Liver (tissue), 3 donors: ENCODE measurements around the gene WDR1.

Experiments used
- ATF3 ChIP-seq: IDR thresholded peaks from 2 replicates; pipeline ENCODE4 v1.6.1; 2016; ENCODE audit warnings: antibody characterized with exemption
- CTCF ChIP-seq: fragments of 150-350 bp; IDR thresholded peaks from 2 replicates; pipeline ENCODE4 v1.5.1; 2017; ENCODE audit warnings: improper control_type of control experiment, low read depth, low read length; ENCODE audit not compliant: missing input control
- EGR1 ChIP-seq, 2 donors: IDR thresholded peaks; 2 replicates each; pipeline ENCODE4 v1.6.1; 2016 to 2018; ENCODE audit warnings: antibody characterized with exemption in 2 of 2, low read depth in 2 of 2
- GABPA ChIP-seq, 2 donors: IDR thresholded peaks in 1 of 2; conservative IDR thresholded peaks in 1 of 2; 2 replicates each; pipeline ENCODE4 v1.6.1; 2016; ENCODE audit warnings: antibody characterized with exemption in 2 of 2, mild to moderate bottlenecking in 1 of 2, moderate library complexity in 1 of 2
- HNF4A ChIP-seq, 2 donors: conservative IDR thresholded peaks; 2 replicates each; pipeline ENCODE4 v1.6.1; 2016; ENCODE audit warnings: antibody characterized with exemption in 2 of 2, mild to moderate bottlenecking in 2 of 2
- MAX ChIP-seq: IDR thresholded peaks from 2 replicates; pipeline ENCODE4 v1.6.1; 2016; ENCODE audit warnings: antibody characterized with exemption
- NR2F2 ChIP-seq: IDR thresholded peaks from 2 replicates; pipeline ENCODE4 v1.6.1; 2016; ENCODE audit warnings: antibody characterized with exemption
- RAD21 ChIP-seq, 2 donors: IDR thresholded peaks; 2 replicates each; pipeline ENCODE4 v1.6.1; 2016; ENCODE audit warnings: antibody characterized with exemption in 2 of 2, mild to moderate bottlenecking in 2 of 2
- REST ChIP-seq: IDR thresholded peaks from 2 replicates; pipeline ENCODE4 v1.6.1; 2016; ENCODE audit warnings: antibody characterized with exemption, mild to moderate bottlenecking
- RXRA ChIP-seq, 2 donors: IDR thresholded peaks; 2 replicates each; pipeline ENCODE4 v1.6.1; 2017 to 2018; ENCODE audit warnings: antibody characterized with exemption in 2 of 2, mild to moderate bottlenecking in 1 of 2
- SP1 ChIP-seq: IDR thresholded peaks from 2 replicates; pipeline ENCODE4 v1.6.1; 2018; ENCODE audit warnings: antibody characterized with exemption, mild to moderate bottlenecking
- TAF1 ChIP-seq: conservative IDR thresholded peaks from 2 replicates; pipeline ENCODE4 v1.6.1; 2016; ENCODE audit warnings: antibody characterized with exemption, mild to moderate bottlenecking
- YY1 ChIP-seq: IDR thresholded peaks from 2 replicates; pipeline ENCODE4 v1.6.1; 2016; ENCODE audit warnings: antibody characterized with exemption, mild to moderate bottlenecking
- ZBTB33 ChIP-seq: IDR thresholded peaks from 2 replicates; pipeline ENCODE4 v1.6.1; 2016; ENCODE audit warnings: antibody characterized with exemption
- donor health status: healthy.
- donor health status: healthy.

GRCh38 chr4:10091531-10092181 lies 24.9 kb downstream of the WDR1 start:
- TF ChIP-seq CTCF: no peak
- no peak for TF ChIP-seq MAX
- no peak for TF ChIP-seq ATF3
- TF ChIP-seq RAD21 (IDR thresholded peaks at IDR 0.05): no peak
- TF ChIP-seq YY1: no peak
- no peak for TF ChIP-seq RXRA (IDR thresholded peaks at IDR 0.05)
- TF ChIP-seq GABPA (IDR thresholded peaks at IDR 0.05 in 1 of 2, conservative IDR thresholded peaks at IDR 0.05 in 1 of 2): no peak
- no peak for TF ChIP-seq HNF4A (conservative IDR thresholded peaks at IDR 0.05)
- TF ChIP-seq ZBTB33: no peak
- TF ChIP-seq SP1: no peak
- TF ChIP-seq TAF1: no peak
- TF ChIP-seq NR2F2: no peak
- TF ChIP-seq REST: no peak
- no peak for TF ChIP-seq EGR1 (IDR thresholded peaks at IDR 0.05; ENCODE audit: low read depth in 2 of 2)
